Measurements from ENCODE around the gene CEP78. TPM values are rescaled to one million over a fixed set of nuclear protein-coding genes. Genes with fewer than 3 reads are reported as not detected.

CEP78 gene
- total RNA-seq, 1 experiment from 2014 or later, result 57.8 TPM

DNA sequence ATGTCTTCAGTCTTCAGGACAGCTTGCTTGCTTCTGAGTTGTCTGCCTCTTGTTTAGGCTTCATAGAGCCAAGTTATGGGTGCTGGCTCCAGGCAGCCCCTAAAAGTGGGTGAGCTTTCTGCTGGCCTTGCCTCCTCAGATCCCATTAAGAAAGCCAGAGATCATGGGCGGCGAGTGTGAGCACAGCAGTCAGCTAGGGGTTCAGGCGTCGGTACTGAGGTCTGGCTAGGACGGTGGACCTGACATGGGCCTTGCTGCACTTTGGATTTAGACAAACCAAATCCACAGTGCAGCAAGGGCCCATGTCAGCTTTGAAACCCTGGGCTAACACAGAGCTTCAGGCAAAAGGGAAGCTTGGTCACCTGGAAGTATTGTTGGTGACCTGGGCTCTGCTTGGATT, 78.7 kb downstream of the CEP78 start:
- Histone ChIP-seq H4K8ac (replicated peaks; ENCODE audit: insufficient read length, low read depth, low read length) (no peak overlapping the region), H3K4me1 (ENCODE audit: insufficient read depth, low read length) (no peaks in the 10 kb centered on the region), H3K14ac (ENCODE audit: insufficient read depth, low read length) (no peak overlapping the region), H4K91ac (ENCODE audit: insufficient read length, low read depth, low read length) (no peak overlapping the region), H3K4me2 (ENCODE audit: insufficient read depth, insufficient read length, low read length) (no peak overlapping the region), H3K79me1 (ENCODE audit: insufficient read depth, low read depth, low read length, poor library complexity, severe bottlenecking) (no peaks in the 10 kb centered on the region), H2BK5ac (ENCODE audit: insufficient read length, low read length) (no peak overlapping the region), H3K4ac (ENCODE audit: low read depth, low read length) (no peak overlapping the region), H3K23ac (ENCODE audit: insufficient read length, low read depth, low read length) (no peak overlapping the region), H2AFZ (ENCODE audit: low read length) (no peak overlapping the region), H3K27ac (ENCODE audit: insufficient read length, low read depth, low read length) (no peak overlapping the region), H3K56ac (ENCODE audit: insufficient read length, low read depth, low read length) (no peak overlapping the region), H4K20me1 (ENCODE audit: control insufficient read depth, insufficient read depth, insufficient read length) (no peaks in the 10 kb centered on the region), H3K9ac (ENCODE audit: extremely low read depth, insufficient read length, low read length) (no peak overlapping the region), H2BK12ac (ENCODE audit: insufficient read length, low read depth, low read length) (no peak overlapping the region), H2BK120ac (ENCODE audit: low read depth, low read length, poor library complexity, severe bottlenecking) (no peak overlapping the region), H3K9me3 (ENCODE audit: control insufficient read depth, low read depth, low read length) (no peaks in the 10 kb centered on the region), H3T11ph (ENCODE audit: low read length) (no peak overlapping the region), H2AK5ac (ENCODE audit: insufficient read length, low read length) (no peak overlapping the region), H2BK15ac (ENCODE audit: low read depth, low read length) (no peak overlapping the region), H3K18ac (ENCODE audit: insufficient read length, low read depth, low read length) (no peak overlapping the region), H3K27me3 (ENCODE audit: insufficient read depth, low read length) (no peaks in the 10 kb centered on the region), H4K5ac (ENCODE audit: insufficient read length, low read depth, low read length) (no peak overlapping the region), H2BK20ac (ENCODE audit: low read depth, low read length, poor library complexity, severe bottlenecking) (no peak overlapping the region), H3K79me2 (ENCODE audit: insufficient read depth, low read length) (no peaks in the 10 kb centered on the region), H3K23me2 (ENCODE audit: insufficient read length, low read depth, low read length, poor library complexity, severe bottlenecking) (no peaks in the 10 kb centered on the region)
- Mint-ChIP-seq H3K27ac (peak overlapping the region; percentile 32 to 63 (median 55); a peak in 4 of 7 replicates), H3K36me3 (ENCODE audit: insufficient read depth in 1 of 3, low read depth in 3 of 3) (peaks cover 71 to 92% (median 81%) of the 10 kb centered on the region in 3 experiments), H3K27me3 (ENCODE audit: low read depth) (no peaks in the 10 kb centered on the region), H3K4me1 (peaks cover 0 to 12% of the 10 kb centered on the region in 2 experiments; a peak in 2 of 4 replicates), H3K9me3 (no peaks in the 10 kb centered on the region), H3K4me3 (peak overlapping the region in 1 of 2 experiments; percentile 8; a peak in 1 of 5 replicates)
- no CpG with 5 or more reads among the region's 5 CpGs for WGBS (ENCODE audit: extremely low coverage, insufficient read length, low lambda C conversion rate)
- DNase-seq, result no peak
- TF ChIP-seq, protein P1, sequence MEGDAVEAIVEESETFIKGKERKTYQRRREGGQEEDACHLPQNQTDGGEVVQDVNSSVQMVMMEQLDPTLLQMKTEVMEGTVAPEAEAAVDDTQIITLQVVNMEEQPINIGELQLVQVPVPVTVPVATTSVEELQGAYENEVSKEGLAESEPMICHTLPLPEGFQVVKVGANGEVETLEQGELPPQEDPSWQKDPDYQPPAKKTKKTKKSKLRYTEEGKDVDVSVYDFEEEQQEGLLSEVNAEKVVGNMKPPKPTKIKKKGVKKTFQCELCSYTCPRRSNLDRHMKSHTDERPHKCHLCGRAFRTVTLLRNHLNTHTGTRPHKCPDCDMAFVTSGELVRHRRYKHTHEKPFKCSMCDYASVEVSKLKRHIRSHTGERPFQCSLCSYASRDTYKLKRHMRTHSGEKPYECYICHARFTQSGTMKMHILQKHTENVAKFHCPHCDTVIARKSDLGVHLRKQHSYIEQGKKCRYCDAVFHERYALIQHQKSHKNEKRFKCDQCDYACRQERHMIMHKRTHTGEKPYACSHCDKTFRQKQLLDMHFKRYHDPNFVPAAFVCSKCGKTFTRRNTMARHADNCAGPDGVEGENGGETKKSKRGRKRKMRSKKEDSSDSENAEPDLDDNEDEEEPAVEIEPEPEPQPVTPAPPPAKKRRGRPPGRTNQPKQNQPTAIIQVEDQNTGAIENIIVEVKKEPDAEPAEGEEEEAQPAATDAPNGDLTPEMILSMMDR (conservative IDR thresholded peaks at IDR 0.05), result no peak
